ENCODE measurements around the gene C22orf15. TPM values are rescaled to one million over a fixed set of nuclear protein-coding genes. Genes with fewer than 3 reads are reported as not detected.

C22orf15 gene
- total RNA-seq, 1 experiment from 2014 or later = not detected

GRCh38 chr22:23806837-23807236 lies 44.0 kb downstream of the C22orf15 start:
- ChIA-PET POLR2A (no interaction called here), CTCF (no interaction called here)
- no peaks in the 10 kb centered on the region for H3K27me3 Mint-ChIP-seq (ENCODE audit: insufficient read depth, unreplicated experiment)
- H3K36me3 Mint-ChIP-seq (ENCODE audit: insufficient read depth, unreplicated experiment) = peaks cover 88% of the 10 kb centered on the region
- H3K4me3 Mint-ChIP-seq (ENCODE audit: unreplicated experiment) = no peak overlapping the region
- BruUV-seq (replicated peaks) = no TSS peak
- DNase-seq (ENCODE audit: unreplicated experiment) = no peak
- no peak overlapping the region for H3K27ac Mint-ChIP-seq (ENCODE audit: low read depth, unreplicated experiment)
- H3K4me1 Mint-ChIP-seq (ENCODE audit: insufficient read depth, unreplicated experiment) = no peaks in the 10 kb centered on the region
- H3K9me3 Mint-ChIP-seq (ENCODE audit: unreplicated experiment) = no peaks in the 10 kb centered on the region
- no peak for TF ChIP-seq CTCF (IDR thresholded peaks at IDR 0.05; ENCODE audit: unreplicated experiment)
- intact Hi-C loops (cut with micrococcal nuclease) = no loop called here

- ChIA-PET CTCF (interaction anchor here (1.2 to 1.8 kb wide), 2 partner anchors 38 to 43 kb away, joined by 3 to 5 read pairs; no protein-coding TSS in a partner anchor), POLR2A (interaction anchor here (0.9 to 1.0 kb wide), 2 partner anchors 34 to 44 kb away, joined by 3 read pairs; partner anchors contain the start of gene CHCHD10)
- no peak overlapping the region for H3K4me3 Mint-ChIP-seq (ENCODE audit: unreplicated experiment)
- no peak for TF ChIP-seq CTCF (IDR thresholded peaks at IDR 0.05; ENCODE audit: unreplicated experiment)
- no peaks in the 10 kb centered on the region for H3K9me3 Mint-ChIP-seq (ENCODE audit: unreplicated experiment)
- no peaks in the 10 kb centered on the region for H3K27me3 Mint-ChIP-seq (ENCODE audit: insufficient read depth, unreplicated experiment)
- no peak overlapping the region for H3K27ac Mint-ChIP-seq (ENCODE audit: low read depth, unreplicated experiment)
- peaks cover 67% of the 10 kb centered on the region for H3K36me3 Mint-ChIP-seq (ENCODE audit: insufficient read depth, unreplicated experiment)
- DNase-seq (ENCODE audit: unreplicated experiment) = no peak
- BruUV-seq (replicated peaks) = no TSS peak
- intact Hi-C loops (cut with micrococcal nuclease) = no loop called here
- H3K4me1 Mint-ChIP-seq (ENCODE audit: insufficient read depth, unreplicated experiment) = no peaks in the 10 kb centered on the region
Observed at GRCh38 chr22:23812378-23812777, 49.6 kb downstream of the C22orf15 start.

Other genes with a start within 250 kb of the C22orf15 start
- not detected in 2 replicates for gene IGLL1, start 182.7 kb upstream of the C22orf15 start, total RNA-seq (2022)
- not detected in 2 replicates for gene DRICH1, start 130.7 kb upstream of the C22orf15 start, total RNA-seq (2022)
- not detected in 2 replicates for gene RGL4, start 72.0 kb upstream of the C22orf15 start, total RNA-seq (2022)
- 3.3 and 4.5 TPM in 2 replicates for gene ZNF70, start 11.9 kb upstream of the C22orf15 start, total RNA-seq (2022)
- not detected in 2 replicates for gene VPREB3, start 8.6 kb upstream of the C22orf15 start, total RNA-seq (2022)
- 86.0 and 90.1 TPM in 2 replicates for gene CHCHD10, start 5.0 kb downstream of the C22orf15 start, total RNA-seq (2022)
- gene MMP11, start 9.9 kb downstream of the C22orf15 start, total RNA-seq (2022) = 0.44 TPM in 1 of 2 replicates, not detected in the other
- gene SMARCB1, start 24.0 kb downstream of the C22orf15 start, total RNA-seq (2022) = 83.7 and 115 TPM in 2 replicates
- not detected in 2 replicates for gene DERL3, start 76.0 kb downstream of the C22orf15 start, total RNA-seq (2022)
- gene SLC2A11, start 94.9 kb downstream of the C22orf15 start, total RNA-seq (2022) = 9.6 and 11.3 TPM in 2 replicates
- 1,031 and 1,126 TPM in 2 replicates for gene MIF, start 131.4 kb downstream of the C22orf15 start, total RNA-seq (2022)
- 15.6 and 22.7 TPM in 2 replicates for gene GSTT2B, start 198.2 kb downstream of the C22orf15 start, total RNA-seq (2022)
- 2.1 and 2.5 TPM in 2 replicates for gene DDTL, start 203.9 kb downstream of the C22orf15 start, total RNA-seq (2022)
- gene DDT, start 211.5 kb downstream of the C22orf15 start, total RNA-seq (2022) = 127 and 155 TPM in 2 replicates
- not detected in 2 replicates for gene GSTT2, start 217.1 kb downstream of the C22orf15 start, total RNA-seq (2022)
- gene GSTT4, start 242.5 kb downstream of the C22orf15 start, total RNA-seq (2022) = not detected in 2 replicates
- 47.4 and 47.5 TPM in 2 replicates for gene CABIN1, start 248.3 kb downstream of the C22orf15 start, total RNA-seq (2022)

All from MCF 10A (cell line).